T-helper 2 cell treated with Interferon-gamma antibody and Interleukin-4, amounts not matched to agents 5 μg/mL and 100 μg/mL, for 36 hours (primary cell): ENCODE data around the gene LTBP3.
A peak's percentile ranks its signal among the peaks of the same experiment; 100 is the strongest.

Experiments
- DNase-seq: peaks from one replicate; pipeline ENCODE4 v3.0.0; 2021; ENCODE audit warnings: low spot score
- H3K27ac Mint-ChIP-seq: one replicate; pipeline ENCODE4 v1.8.0; 2021; ENCODE audit warnings: mild to moderate bottlenecking, mixed read lengths
- H3K27me3 Mint-ChIP-seq: one replicate; pipeline ENCODE4 v1.8.0; 2021; ENCODE audit warnings: low read depth, mixed read lengths
- H3K36me3 Mint-ChIP-seq: one replicate; pipeline ENCODE4 v1.8.0; 2021; ENCODE audit warnings: low read depth, mixed read lengths
- H3K4me1 Mint-ChIP-seq: one replicate; pipeline ENCODE4 v1.8.0; 2021; ENCODE audit warnings: low read depth, mixed read lengths
- H3K4me3 Mint-ChIP-seq: one replicate; pipeline ENCODE4 v1.8.0; 2022; ENCODE audit warnings: mild to moderate bottlenecking, moderate library complexity, mixed read lengths
- H3K9me3 Mint-ChIP-seq: one replicate; pipeline ENCODE4 v1.8.0; 2021; ENCODE audit warnings: mixed read lengths

Gene LTBP3

DNA sequence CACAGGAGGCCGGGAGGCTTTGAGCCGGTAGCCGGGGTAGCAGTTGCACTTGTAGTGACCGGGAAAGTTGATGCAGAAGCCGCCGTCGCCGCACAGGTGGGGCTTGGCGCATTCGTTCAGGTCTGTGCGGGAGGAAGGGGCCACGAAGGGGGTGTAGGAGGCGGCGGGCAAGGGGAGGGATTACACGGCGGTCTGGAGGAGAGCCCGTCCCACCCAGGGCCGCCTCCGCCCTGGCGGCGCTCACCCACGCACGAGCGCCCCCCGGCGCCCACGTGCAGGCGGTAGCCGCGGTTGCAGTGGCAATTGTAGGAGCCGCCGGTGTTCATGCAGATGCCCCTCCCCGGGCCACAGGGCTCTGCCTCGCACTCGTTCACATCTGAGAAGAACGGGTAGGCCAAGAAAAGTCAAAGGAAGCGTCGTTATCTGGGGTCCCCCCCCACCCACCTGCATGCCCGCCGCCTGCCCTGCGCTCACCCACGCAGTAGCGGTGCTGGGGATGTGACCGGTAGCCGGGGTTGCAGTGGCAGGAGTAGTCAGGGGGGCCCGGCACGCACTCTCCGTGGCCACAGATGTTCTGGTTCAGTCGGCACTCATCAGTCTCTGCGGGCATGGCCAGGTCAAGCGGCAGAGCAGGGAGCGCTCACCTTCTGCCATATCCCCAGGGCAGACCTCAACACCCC is 10.6 kb downstream of the LTBP3 start:
- peaks cover 33% of the 10 kb centered on the region for H3K36me3 Mint-ChIP-seq
- no peak overlapping the region for H3K27ac Mint-ChIP-seq
- H3K4me1 Mint-ChIP-seq, result peaks cover 42% of the 10 kb centered on the region
- H3K4me3 Mint-ChIP-seq, result peak overlapping the region; percentile 39
- no peak for DNase-seq
- H3K27me3 Mint-ChIP-seq, result no peaks in the 10 kb centered on the region
- H3K9me3 Mint-ChIP-seq, result no peaks in the 10 kb centered on the region

DNA sequence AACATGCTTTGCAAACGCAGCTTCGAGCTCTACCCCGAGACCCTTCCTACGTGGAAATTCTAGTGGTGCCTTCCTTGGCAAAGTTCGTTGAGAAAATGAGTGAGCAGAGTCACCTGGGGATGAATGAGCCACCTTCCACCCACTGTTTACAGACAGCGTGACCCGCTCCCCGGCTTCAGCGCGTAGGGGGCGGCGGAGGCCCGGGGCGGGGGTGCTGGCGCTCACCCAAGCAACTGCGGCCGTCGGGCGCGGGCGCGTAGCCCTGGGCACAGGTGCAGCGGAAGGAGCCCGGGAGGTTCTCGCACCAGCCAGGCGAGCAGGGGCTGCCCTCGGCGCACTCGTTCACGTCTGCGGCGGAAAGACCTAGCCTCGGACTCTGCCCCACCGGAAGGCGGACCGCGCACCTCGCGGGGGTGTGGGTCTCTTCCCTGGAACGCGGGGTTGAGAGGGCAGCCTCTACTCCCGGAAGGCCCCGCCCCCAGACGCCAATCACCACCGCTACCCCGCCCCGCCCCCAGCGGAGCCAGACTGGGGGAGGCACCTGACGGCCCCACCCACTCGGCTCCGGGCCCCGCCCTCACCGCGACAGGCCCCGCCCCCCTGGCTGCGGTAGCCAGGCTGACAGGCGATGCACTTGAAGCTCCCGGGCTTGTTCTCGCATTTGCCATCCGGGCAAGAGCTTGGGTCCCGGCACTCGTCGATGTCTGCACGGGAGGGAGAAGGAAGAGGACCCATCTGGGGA is 11.8 kb downstream of the LTBP3 start:
- peak; percentile 95 for DNase-seq
- H3K9me3 Mint-ChIP-seq, result no peaks in the 10 kb centered on the region
- H3K27ac Mint-ChIP-seq, result peak overlapping the region; percentile 80
- H3K4me3 Mint-ChIP-seq, result peak overlapping the region; percentile 79
- no peaks in the 10 kb centered on the region for H3K27me3 Mint-ChIP-seq
- peaks cover 33% of the 10 kb centered on the region for H3K4me1 Mint-ChIP-seq
- H3K36me3 Mint-ChIP-seq, result peaks cover 27% of the 10 kb centered on the region

DNA sequence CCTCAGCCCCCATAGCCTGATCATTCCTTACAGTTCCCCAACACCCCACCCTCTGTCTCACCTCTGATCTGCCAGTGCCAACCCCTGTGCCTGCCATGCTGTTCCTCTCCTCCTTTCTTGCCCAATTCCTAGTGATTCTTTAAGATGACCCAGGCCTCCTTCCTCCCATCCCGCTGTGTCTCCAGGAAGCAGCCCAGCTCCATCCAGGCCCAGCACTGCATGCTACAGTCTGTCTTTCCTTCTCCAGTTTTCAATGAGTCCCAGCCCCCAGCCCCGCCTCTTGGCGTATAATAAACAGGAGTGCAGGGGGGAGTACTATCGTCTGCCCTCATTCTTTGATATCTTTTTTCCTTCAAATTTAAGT is 12.3 kb downstream of the LTBP3 start:
- peak overlapping the region; percentile 42 for H3K27ac Mint-ChIP-seq
- H3K4me1 Mint-ChIP-seq, result peaks cover 31% of the 10 kb centered on the region
- H3K36me3 Mint-ChIP-seq, result peaks cover 25% of the 10 kb centered on the region

DNA sequence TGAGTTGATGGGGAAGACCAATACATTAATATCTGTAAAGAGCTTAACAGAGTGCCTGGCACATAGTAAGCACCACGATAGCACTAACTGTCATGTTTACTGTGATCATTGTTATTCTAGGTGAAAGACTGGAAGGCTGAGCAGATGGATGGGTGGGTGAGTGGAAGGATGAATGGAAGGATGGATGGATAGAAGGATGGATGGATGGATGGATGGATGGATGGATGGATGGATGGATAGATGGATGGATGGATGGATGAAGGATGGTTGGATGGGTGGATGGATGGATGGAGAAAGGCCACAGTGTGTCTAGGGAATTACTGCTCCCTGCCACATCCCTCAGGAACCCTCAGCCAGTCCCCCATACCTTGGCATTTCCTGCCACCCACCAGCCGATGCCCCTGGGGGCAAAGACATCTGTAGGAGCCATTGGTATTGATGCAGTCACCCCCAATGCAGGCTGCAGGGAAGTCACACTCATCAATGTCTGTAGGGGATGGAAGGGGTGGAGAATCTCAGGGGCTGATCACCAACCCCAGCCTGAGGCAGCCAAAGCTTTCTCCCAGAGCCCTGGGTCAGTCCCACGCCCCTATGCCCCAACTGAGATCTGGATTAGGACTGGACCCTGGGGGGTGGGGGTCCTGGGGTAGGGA is 15.3 kb downstream of the LTBP3 start:
- H3K27ac Mint-ChIP-seq, result no peak overlapping the region

More for the DNA sequence above, 12.3 kb downstream of the LTBP3 start:
- Mint-ChIP-seq H3K4me3 (peak overlapping the region; percentile 48), H3K27me3 (no peaks in the 10 kb centered on the region), H3K9me3 (no peaks in the 10 kb centered on the region)
- no peak for DNase-seq

DNA sequence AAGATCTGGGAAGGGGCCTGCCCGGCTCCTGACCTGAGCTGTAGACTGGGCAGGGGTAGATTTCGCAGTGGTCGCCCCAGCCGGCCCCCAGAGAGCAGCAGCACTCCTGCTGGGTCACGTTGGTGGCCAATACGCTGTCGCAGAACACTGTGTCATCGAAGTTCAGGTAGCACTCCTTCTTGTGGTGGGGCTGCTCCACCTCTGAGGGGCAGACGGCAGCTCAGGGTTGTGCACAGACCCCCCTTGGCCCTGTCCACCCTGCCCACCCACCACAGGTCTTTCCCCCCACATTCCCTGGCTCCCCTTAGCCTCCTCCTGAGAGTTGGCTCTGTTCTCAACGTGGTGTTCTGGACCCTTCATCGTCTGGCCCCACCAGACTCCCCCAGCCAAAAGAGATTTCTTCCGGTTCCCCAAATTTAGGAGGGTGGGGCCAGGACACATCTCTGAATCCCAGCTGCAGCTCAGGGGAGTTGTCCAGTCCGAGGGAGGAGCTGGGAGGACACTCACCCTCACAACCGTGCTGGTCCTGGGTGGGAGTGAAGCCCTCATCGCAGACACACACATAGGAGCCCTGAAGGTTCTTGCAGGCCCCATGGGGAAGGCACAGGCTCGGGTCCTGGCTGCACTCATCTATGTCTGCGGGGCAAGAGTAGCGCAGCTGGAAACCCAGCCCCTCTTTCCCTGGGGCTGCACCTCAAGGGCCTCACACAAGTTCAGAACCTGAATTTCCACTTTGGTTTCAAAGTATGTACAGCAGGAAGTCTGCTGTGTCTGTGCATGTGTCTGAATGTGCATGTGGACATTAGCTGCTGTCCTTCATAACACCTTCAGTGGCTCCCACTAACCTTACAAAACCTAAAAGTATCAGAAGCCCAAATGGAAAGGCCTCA is 16.8 kb downstream of the LTBP3 start:
- Mint-ChIP-seq H3K27me3 (no peaks in the 10 kb centered on the region), H3K36me3 (peaks cover 14% of the 10 kb centered on the region), H3K4me3 (peak overlapping the region; percentile 79), H3K4me1 (peaks cover 19% of the 10 kb centered on the region), H3K9me3 (no peaks in the 10 kb centered on the region), H3K27ac (peak overlapping the region; percentile 71)
- DNase-seq, result no peak

More for the DNA sequence above, 15.3 kb downstream of the LTBP3 start:
- Mint-ChIP-seq H3K9me3 (no peaks in the 10 kb centered on the region), H3K36me3 (peaks cover 11% of the 10 kb centered on the region), H3K4me1 (peaks cover 21% of the 10 kb centered on the region), H3K27me3 (no peaks in the 10 kb centered on the region), H3K4me3 (no peak overlapping the region)
- DNase-seq, result no peak

DNA sequence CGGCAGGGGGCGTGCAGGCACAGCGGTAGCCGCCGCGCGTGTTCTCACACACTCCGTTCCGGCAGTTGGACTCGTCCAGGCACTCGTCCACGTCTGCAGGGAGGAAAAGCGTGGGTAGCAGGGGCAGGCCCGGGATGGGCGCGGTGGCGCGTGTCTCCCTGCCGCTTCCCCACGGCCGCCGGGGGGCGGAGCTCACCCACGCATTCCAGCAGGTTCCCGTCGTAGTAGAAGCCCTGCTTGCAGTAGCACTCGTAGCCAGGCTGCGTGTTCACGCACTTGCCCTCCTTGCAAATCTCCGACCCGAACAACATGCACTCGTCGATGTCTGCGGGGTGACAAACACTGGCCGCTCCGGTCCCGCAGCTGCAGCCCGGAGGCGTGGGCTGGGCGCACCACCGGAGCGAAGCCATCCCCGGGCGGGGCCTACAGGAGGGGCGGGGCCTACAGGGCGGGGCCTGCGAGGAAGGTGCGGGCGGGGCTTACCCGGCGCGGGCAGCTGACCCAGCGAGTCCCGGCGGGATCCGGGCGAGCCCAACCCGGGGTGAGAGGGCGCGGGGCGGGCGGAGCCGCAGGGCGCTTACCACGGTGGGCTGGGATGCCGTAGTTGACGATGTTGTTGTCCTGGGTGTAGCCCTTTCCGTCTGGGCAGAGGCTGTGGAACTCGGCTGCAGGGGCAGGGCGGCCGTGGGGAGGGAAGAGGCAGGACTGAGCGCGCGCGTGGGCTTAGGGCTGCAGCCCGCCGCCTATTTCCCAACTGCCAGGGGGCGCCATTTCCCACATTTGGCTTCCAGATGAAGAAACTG is 17.7 kb downstream of the LTBP3 start:
- Mint-ChIP-seq H3K27ac (peak overlapping the region; percentile 71), H3K27me3 (no peaks in the 10 kb centered on the region), H3K36me3 (peaks cover 16% of the 10 kb centered on the region), H3K4me1 (peaks cover 12% of the 10 kb centered on the region), H3K4me3 (peak overlapping the region; percentile 79), H3K9me3 (no peaks in the 10 kb centered on the region)
- peak; percentile 88 for DNase-seq

DNA sequence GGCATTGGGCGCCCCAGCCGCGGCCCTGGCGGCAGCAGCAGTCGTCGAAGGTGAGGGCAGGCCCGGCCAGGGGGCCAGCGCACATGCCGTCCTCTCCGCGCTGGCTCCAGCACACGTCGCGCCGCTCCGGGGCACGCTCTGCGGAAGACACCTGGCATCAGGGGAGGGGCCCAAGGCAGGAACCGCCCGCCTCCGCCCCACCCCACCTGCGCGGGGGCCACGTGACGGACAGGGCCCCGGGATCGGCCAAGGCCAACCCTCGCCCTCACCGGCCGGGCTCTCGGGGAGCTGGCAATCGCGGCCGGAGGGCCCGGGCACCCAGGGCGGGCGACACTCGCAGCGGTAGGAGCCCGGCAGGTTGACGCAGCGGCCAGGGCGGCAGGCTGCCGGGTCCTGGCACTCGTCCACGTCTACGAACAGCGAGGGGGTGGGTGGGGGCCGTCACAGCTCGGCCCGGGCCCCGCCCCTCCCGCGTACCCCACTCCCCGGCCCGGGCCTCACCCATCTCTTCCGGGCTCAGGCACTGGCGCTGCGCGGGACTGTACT is 18.3 kb downstream of the LTBP3 start:
- peaks cover 11% of the 10 kb centered on the region for H3K4me1 Mint-ChIP-seq

DNA sequence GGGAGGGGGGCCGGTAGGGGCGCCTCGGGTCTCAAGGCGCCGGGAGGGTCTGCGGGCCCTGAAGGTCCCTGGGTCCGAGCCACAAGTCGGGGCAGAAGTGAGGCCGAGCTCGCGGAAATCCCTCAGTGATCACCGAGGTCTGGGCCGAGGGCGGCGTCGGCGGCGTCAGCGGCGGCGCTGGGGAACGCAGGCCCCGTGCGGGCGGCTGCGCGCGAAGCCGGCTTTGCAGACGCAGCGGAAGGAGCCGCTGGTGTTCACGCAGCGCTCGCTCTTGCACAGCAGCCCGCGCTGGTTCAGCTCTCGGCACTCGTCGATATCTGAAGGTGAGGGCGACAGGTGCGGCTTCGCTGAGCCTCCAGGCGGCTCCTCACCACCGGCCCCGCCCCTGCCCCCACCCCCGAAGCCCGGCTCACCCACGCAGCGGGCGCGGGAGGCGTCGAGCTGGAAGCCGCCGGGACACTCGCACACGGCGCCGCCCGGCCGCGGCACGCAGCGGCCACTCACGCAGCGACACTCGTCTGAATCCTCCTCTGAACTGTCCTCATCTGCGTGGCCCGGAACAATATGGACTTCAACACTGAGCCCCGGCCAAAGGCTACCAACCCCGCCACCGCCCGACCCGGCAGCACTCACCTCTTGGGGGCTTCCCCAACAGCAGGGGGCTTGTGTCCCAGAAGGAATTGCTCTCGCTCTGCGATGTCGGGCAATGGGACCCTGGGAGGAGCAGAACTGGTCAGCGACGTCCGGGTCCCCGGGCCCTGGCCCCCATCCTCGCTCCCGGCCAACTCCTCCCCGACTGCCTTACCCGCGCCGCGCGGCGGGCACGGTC is 19.0 kb downstream of the LTBP3 start:
- Mint-ChIP-seq H3K4me3 (no peak overlapping the region), H3K36me3 (peaks cover 20% of the 10 kb centered on the region), H3K27ac (no peak overlapping the region), H3K9me3 (no peaks in the 10 kb centered on the region), H3K4me1 (peaks cover 8% of the 10 kb centered on the region), H3K27me3 (no peaks in the 10 kb centered on the region)
- DNase-seq, result no peak

More for the DNA sequence above, 18.3 kb downstream of the LTBP3 start:
- peak overlapping the region; percentile 79 for H3K4me3 Mint-ChIP-seq
- H3K36me3 Mint-ChIP-seq, result peaks cover 16% of the 10 kb centered on the region
- H3K9me3 Mint-ChIP-seq, result no peaks in the 10 kb centered on the region
- DNase-seq, result no peak
- H3K27me3 Mint-ChIP-seq, result no peaks in the 10 kb centered on the region
- no peak overlapping the region for H3K27ac Mint-ChIP-seq

DNA sequence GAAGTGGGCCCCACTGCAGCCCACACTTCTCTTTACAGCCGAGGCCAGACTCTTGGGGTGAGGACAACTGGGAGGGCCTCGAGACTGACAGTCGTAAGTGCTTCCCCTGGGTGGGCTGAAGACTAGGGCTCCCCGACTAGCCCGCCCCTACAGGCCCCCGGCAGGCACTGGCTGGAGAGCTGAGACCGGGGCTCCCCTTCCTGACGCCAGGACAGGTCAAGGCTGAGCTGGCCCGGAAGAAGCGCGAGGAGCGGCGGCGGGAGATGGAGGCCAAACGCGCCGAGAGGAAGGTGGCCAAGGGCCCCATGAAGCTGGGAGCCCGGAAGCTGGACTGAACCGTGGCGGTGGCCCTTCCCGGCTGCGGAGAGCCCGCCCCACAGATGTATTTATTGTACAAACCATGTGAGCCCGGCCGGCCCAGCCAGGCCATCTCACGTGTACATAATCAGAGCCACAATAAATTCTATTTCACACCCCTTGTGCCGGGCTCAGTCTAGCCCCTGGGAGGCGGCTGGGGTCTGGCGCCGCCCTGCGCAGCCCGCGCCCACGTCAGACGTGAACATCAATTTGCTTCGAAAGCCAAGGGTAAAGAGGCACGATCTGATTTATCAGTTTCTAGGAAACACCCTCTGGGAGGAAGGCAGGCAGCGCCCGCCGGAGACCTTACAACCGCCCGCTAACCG is 19.8 kb downstream of the LTBP3 start:
- Mint-ChIP-seq H3K27ac (no peak overlapping the region), H3K4me1 (peaks cover 3% of the 10 kb centered on the region), H3K27me3 (no peaks in the 10 kb centered on the region), H3K9me3 (no peaks in the 10 kb centered on the region), H3K4me3 (peak overlapping the region; percentile 45), H3K36me3 (peaks cover 16% of the 10 kb centered on the region)
- DNase-seq, result no peak

DNA sequence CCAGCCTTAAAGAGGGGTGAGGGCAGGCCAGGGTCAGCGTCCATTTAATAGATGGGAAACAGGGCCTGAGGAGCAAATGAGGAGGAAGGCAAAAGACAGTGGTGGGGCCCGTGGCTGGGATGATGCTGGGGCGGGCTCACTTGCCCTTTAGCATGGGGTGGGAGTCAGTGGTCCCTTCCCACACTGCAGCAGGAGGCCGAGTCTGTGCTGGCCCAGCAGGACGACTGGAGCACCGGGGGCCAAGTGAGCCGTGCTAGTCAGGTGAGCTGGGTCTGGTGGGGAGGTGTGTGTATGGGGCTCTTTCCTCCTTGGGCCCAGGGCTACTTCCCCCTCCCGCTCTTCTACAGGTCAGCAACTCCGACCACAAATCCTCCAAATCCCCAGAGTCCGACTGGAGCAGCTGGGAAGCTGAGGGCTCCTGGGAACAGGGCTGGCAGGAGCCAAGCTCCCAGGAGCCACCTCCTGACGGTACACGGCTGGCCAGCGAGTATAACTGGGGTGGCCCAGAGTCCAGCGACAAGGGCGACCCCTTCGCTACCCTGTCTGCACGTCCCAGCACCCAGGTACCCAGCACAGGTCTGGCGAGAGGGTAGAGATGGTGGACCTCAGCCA is 20.4 kb downstream of the LTBP3 start:
- Mint-ChIP-seq H3K36me3 (peaks cover 14% of the 10 kb centered on the region), H3K27ac (no peak overlapping the region), H3K4me1 (peaks cover 3% of the 10 kb centered on the region), H3K4me3 (no peak overlapping the region), H3K27me3 (no peaks in the 10 kb centered on the region), H3K9me3 (no peaks in the 10 kb centered on the region)
- DNase-seq, result no peak

DNA sequence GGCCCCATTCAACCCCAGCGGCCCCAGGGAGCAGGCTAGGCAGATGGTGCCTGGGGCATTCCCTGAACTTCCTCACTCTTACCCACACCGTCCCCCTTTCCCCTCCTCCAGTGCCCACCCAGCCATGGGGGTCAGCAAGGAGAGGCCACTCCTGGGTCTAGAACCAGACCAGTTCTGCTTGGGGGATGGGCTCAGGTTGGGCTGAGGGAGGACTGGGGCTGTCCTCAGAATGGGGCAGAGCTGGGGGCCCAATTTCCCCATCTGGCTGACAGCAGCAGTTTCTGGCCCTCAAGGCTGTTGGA is 20.9 kb downstream of the LTBP3 start:
- DNase-seq, result no peak
- Mint-ChIP-seq H3K27me3 (no peaks in the 10 kb centered on the region), H3K4me3 (no peak overlapping the region), H3K4me1 (peaks cover 2% of the 10 kb centered on the region), H3K27ac (no peak overlapping the region), H3K36me3 (peaks cover 15% of the 10 kb centered on the region), H3K9me3 (no peaks in the 10 kb centered on the region)
